HCT116 (cell line): ENCODE measurements around the gene MS4A4A. TPM values are rescaled to one million over a fixed set of nuclear protein-coding genes. Genes with fewer than 3 reads are reported as not detected.

ENCODE experiments used
- ATAC-seq: fragments of 200-7000 bp; cut with Tn5 transposase; 2 replicates; pipeline ENCODE4 v1.9.1; 2020; ENCODE audit warnings: mild to moderate bottlenecking, moderate library complexity
- BruUV-seq: library from RNA; stranded (reverse); fragments of 400-500 nt; replicated peaks from 2 replicates; lab custom pipeline; 2021; lab: Mats Ljungman, UMichigan
- CTCF ChIA-PET: fragments of 300-600 bp; sonication (Branson Sonifier 250); formaldehyde crosslinking; loops from one replicate; lab custom pipeline; 2021; ENCODE audit warnings: antibody characterized with exemption; lab: Charles Lee
- POLR2A ChIA-PET: fragments of 300-600, 350-600 bp; sonication (Branson Sonifier 250); formaldehyde crosslinking; loops from one replicate; lab custom pipeline; 2021; ENCODE audit warnings: antibody characterized with exemption; lab: Charles Lee
- RAD21 ChIA-PET, 2 experiments: fragments of 300-600 bp; sonication (Branson Sonifier 250); formaldehyde crosslinking; loops; one replicate each; lab custom pipeline; 2023; ENCODE audit warnings: low total read pairs in 2 of 2; ENCODE audit not compliant: uncharacterized antibody in 2 of 2, unreplicated experiment in 2 of 2, low non-redundant PET in 1 of 2; lab: Charles Lee
- DNase-seq: peaks from one replicate; pipeline ENCODE4 v3.0.0-alpha.2; 2010; ENCODE audit warnings: low read depth, low spot score
- H2AFZ ChIP-seq: fragments of 200-600 bp; shearing (Covaris generic), sonication (generic); 2 replicates; pipeline ENCODE4 v1.6.1; 2017; ENCODE audit warnings: low read depth, mixed run types, mixed read lengths, antibody characterized with exemption, low read length; ENCODE audit not compliant: poor library complexity, severe bottlenecking
- H3K27ac ChIP-seq: 2 replicates; pipeline ENCODE4 v1.5.1; 2012; ENCODE audit warnings: low read depth, low read length
- H3K27me3 ChIP-seq: fragments of 200-600 bp; sonication (generic); 2 replicates; pipeline ENCODE4 v1.6.1; 2016; ENCODE audit warnings: mixed run types, low read length, mixed read lengths; ENCODE audit not compliant: insufficient read depth
- H3K36me3 ChIP-seq, 2 experiments: fragments of 200-500 bp in 1 of 2; fragments of 200-600 bp in 1 of 2; sonication (Bioruptor generic) in 1 of 2; sonication (generic) in 1 of 2; 2 replicates each; pipeline versions ENCODE4 v1.5.1 to v1.6.1; 2014 to 2016; ENCODE audit warnings: low read length in 2 of 2, inconsistent platforms in 1 of 2, mixed read lengths in 1 of 2, mixed run types in 1 of 2; ENCODE audit not compliant: insufficient read depth in 2 of 2, control insufficient read depth in 1 of 2
- H3K4me1 ChIP-seq, 2 experiments: fragments of 200-600 bp in 1 of 2; sonication (generic) in 1 of 2; 2 replicates each; pipeline versions ENCODE4 v1.5.1 to v1.6.1; 2012 to 2017; ENCODE audit warnings: low read length in 2 of 2, inconsistent platforms in 1 of 2, mild to moderate bottlenecking in 1 of 2, mixed read lengths in 1 of 2, mixed run types in 1 of 2, moderate library complexity in 1 of 2; ENCODE audit not compliant: insufficient read depth in 2 of 2, control insufficient read depth in 1 of 2
- H3K4me2 ChIP-seq: fragments of 200-600 bp; sonication (generic); 2 replicates; pipeline ENCODE4 v1.6.1; 2017; ENCODE audit warnings: mixed run types, low read length, mixed read lengths
- H3K4me3 ChIP-seq, 2 experiments: fragments of 200-600 bp in 1 of 2; sonication (generic) in 1 of 2; replicated peaks in 1 of 2; 2 replicates each; pipeline ENCODE4 v1.5.1; 2011 to 2016; ENCODE audit warnings: low read length in 2 of 2, control low read depth in 1 of 2, low read depth in 1 of 2, mild to moderate bottlenecking in 1 of 2, mixed read lengths in 1 of 2, mixed run types in 1 of 2
- H3K79me2 ChIP-seq: fragments of 200-600 bp; sonication (generic); 2 replicates; pipeline ENCODE4 v1.6.1; 2017; ENCODE audit warnings: mild to moderate bottlenecking, mixed run types, low read length, moderate library complexity, mixed read lengths; ENCODE audit not compliant: insufficient read depth
- H3K9ac ChIP-seq: fragments of 200-600 bp; sonication (generic); 2 replicates; pipeline ENCODE4 v1.6.1; 2016; ENCODE audit warnings: low read length, mixed read lengths
- H3K9me2 ChIP-seq: fragments of 200-600 bp; sonication (generic), shearing (Covaris generic); 2 replicates; pipeline ENCODE4 v1.6.1; 2017; ENCODE audit warnings: mixed run types, mild to moderate bottlenecking, moderate library complexity; ENCODE audit not compliant: insufficient read depth
- H3K9me3 ChIP-seq, 2 experiments: fragments of 200-500 bp in 1 of 2; fragments of 200-600 bp in 1 of 2; sonication (Bioruptor generic) in 1 of 2; sonication (generic) in 1 of 2; 2 replicates each; pipeline ENCODE4 v1.6.1; 2014 to 2017; ENCODE audit warnings: low read length in 2 of 2, mixed read lengths in 2 of 2, inconsistent platforms in 1 of 2, low read depth in 1 of 2, mild to moderate bottlenecking in 1 of 2, mixed run types in 1 of 2, moderate library complexity in 1 of 2; ENCODE audit not compliant: control insufficient read depth in 1 of 2, insufficient read depth in 1 of 2
- H4K20me1 ChIP-seq: fragments of 200-600 bp; sonication (generic), shearing (Covaris generic); 2 replicates; pipeline ENCODE4 v1.6.1; 2017; ENCODE audit warnings: mixed run types, mild to moderate bottlenecking, moderate library complexity; ENCODE audit not compliant: insufficient read depth
- CBX3 ChIP-seq: IDR thresholded peaks from 2 replicates; pipeline ENCODE4 v1.6.1; 2012; ENCODE audit warnings: low read depth
- CEBPB ChIP-seq: IDR thresholded peaks from 2 replicates; pipeline ENCODE4 v1.6.1; 2012; ENCODE audit warnings: low read depth
- EGR1 ChIP-seq: IDR thresholded peaks from 2 replicates; pipeline ENCODE4 v1.6.1; 2012; ENCODE audit warnings: low read depth
- ELF1 ChIP-seq: IDR thresholded peaks from 2 replicates; pipeline ENCODE4 v1.6.1; 2012; ENCODE audit warnings: low read depth, borderline replicate concordance
- EZH2 ChIP-seq: fragments of 200-600 bp; sonication (generic); IDR thresholded peaks from 2 replicates; pipeline ENCODE4 v1.6.1; 2017; ENCODE audit warnings: antibody characterized with exemption, mixed run types
- EZH2phosphoT487 ChIP-seq: fragments of 200-600 bp; IDR thresholded peaks from 2 replicates; pipeline ENCODE4 v1.6.1; 2018; ENCODE audit warnings: antibody characterized with exemption, borderline replicate concordance
- FOSL1 ChIP-seq: IDR thresholded peaks from 2 replicates; pipeline ENCODE4 v1.6.1; 2012; ENCODE audit warnings: low read depth
- JUND ChIP-seq: IDR thresholded peaks from 2 replicates; pipeline ENCODE4 v1.6.1; 2012
- POLR2A ChIP-seq: IDR thresholded peaks from 2 replicates; pipeline ENCODE4 v1.7.0; 2011; ENCODE audit warnings: borderline replicate concordance; ENCODE audit not compliant: insufficient read depth, insufficient read length; ENCODE audit errors: extremely low read depth
- POLR2AphosphoS5 ChIP-seq: IDR thresholded peaks from 2 replicates; pipeline ENCODE4 v1.6.1; 2011; ENCODE audit warnings: mild to moderate bottlenecking, low read depth, low read length, moderate library complexity
- RAD21 ChIP-seq: IDR thresholded peaks from 2 replicates; pipeline ENCODE4 v1.6.1; 2012; ENCODE audit warnings: low read depth, mild to moderate bottlenecking
- REST ChIP-seq: IDR thresholded peaks from 2 replicates; pipeline ENCODE4 v1.6.1; 2012; ENCODE audit warnings: low read depth
- SIN3A ChIP-seq: IDR thresholded peaks from 2 replicates; pipeline ENCODE4 v1.6.1; 2012; ENCODE audit warnings: low read depth
- SP1 ChIP-seq: IDR thresholded peaks from 2 replicates; pipeline ENCODE4 v1.6.1; 2012; ENCODE audit warnings: low read depth
- SRF ChIP-seq: IDR thresholded peaks from 2 replicates; pipeline ENCODE4 v1.6.1; 2012; ENCODE audit warnings: low read depth
- TCF7L2 ChIP-seq: IDR thresholded peaks from 2 replicates; pipeline ENCODE4 v1.7.0; 2011; ENCODE audit warnings: borderline replicate concordance, inconsistent platforms; ENCODE audit not compliant: insufficient read depth, insufficient read length; ENCODE audit errors: extremely low read depth
- YY1 ChIP-seq: IDR thresholded peaks from 2 replicates; pipeline ENCODE4 v1.6.1; 2011; ENCODE audit warnings: low read length, low read depth, moderate library complexity, mild to moderate bottlenecking; ENCODE audit not compliant: insufficient replicate concordance; ENCODE audit errors: extremely low read depth
- ZFX ChIP-seq: fragments of 450-650 bp; IDR thresholded peaks from 2 replicates; pipeline ENCODE4 v1.6.1; 2017
- ZNF274 ChIP-seq: fragments of 200-500 bp; sonication (Bioruptor generic); IDR thresholded peaks from 2 replicates; pipeline ENCODE4 v1.6.1; 2014; ENCODE audit warnings: mild to moderate bottlenecking, low read depth, low read length, inconsistent platforms
- intact Hi-C: fragments of 100-400 bp; cut with micrococcal nuclease; formaldehyde crosslinking; loops from 2 replicates; pipeline ENCODE4 v1.10.0; 2022
- total RNA-seq: library from RNA; stranded (reverse); gene quantifications from one replicate; pipeline ENCODE4 v1.2.1, GENCODE V29; 2021; ENCODE audit not compliant: unreplicated experiment
- TF ChIP-seq, protein P1 (sequence below): IDR thresholded peaks from 2 replicates; pipeline ENCODE4 v1.6.1; 2012

MS4A4A gene
- total RNA-seq, 1 experiment from 2014 or later: 0.22 TPM

DNA sequence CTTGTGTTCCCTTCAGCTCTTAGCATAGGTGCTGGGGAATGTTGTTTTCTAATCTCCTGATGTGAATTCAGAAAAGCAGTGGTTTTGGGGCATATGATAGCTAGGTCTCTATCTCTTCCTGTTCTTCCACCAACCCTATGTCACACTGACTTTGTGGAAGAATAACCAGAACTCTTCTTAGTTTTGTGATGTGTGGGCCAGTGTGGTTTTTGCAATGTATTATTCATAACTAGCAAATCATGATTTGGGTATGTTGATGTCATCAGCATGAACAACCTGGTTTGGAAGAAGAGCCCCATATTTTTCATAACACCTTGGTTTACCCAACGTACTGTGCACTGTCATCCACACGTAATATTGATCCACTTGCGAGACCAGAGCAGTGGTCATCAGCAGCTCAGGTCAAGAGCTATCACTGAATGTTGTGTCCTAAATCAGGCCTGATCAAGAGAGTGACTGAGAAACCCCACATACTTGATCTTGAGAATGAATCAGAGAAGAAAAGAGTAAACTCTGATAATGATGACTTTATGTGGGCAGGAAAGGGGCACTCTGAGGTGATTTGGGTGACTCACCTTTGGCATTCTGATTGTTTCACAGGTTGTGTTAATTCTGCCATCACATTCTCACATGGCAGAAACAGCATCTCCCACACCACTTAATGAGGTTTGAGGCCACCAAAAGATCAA lies 27.2 kb downstream of the MS4A4A start (continued):
- TF ChIP-seq RAD21 (no peak), TCF7L2 (no peak), SRF (no peak), EZH2 (no peak), FOSL1 (no peak), YY1 (no peak), CEBPB (no peak), ZNF274 (no peak), ZFX (no peak)

DNA sequence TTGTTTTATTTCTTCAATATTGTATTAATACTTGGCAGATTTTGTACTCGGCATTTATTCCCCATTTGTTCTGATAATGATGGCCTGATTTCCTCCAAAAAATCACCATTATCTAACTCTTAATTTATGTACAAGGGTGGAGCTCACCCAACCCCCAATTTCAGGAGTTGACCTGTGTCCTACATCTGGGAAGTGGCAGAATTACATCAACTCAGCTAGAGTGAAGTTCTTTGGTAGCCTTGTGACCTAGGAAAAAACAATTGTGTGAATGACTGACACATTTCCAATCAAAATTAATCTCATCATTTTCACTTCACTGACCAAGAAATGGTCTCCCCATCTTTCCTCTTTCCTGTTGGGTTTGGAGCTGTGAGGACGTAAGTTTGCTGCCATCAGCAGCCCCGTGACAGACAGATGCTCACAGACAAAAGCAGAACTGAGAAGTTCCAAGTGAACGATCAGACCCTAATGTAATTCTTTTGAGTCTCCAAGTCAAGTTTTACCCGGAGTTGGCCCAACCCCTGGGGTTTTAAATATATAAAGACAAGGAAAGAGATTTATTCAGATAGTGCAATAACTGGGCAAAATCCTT lies 30.0 kb downstream of the MS4A4A start:
- no peaks in the 10 kb centered on the region for H3K36me3 ChIP-seq
- TF ChIP-seq SRF (no peak), JUND (no peak), EGR1 (no peak), POLR2AphosphoS5 (no peak), ELF1 (no peak), SIN3A (no peak), TCF7L2 (no peak), POLR2A (no peak), EZH2phosphoT487 (no peak), REST (no peak), EZH2 (no peak), CBX3 (no peak), SP1 (no peak), FOSL1 (no peak), ZFX (no peak)
- TF ChIP-seq, protein P1, sequence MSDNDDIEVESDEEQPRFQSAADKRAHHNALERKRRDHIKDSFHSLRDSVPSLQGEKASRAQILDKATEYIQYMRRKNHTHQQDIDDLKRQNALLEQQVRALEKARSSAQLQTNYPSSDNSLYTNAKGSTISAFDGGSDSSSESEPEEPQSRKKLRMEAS: no peak
- no peak for DNase-seq
- H3K79me2 ChIP-seq: no peaks in the 10 kb centered on the region
- H3K9me3 ChIP-seq: no peaks in the 10 kb centered on the region
- peaks cover 0 to 18% of the 10 kb centered on the region in 2 experiments; a peak in 2 of 4 replicates for H3K4me1 ChIP-seq
- H3K4me3 ChIP-seq: no peak overlapping the region
- H3K27me3 ChIP-seq: no peaks in the 10 kb centered on the region
- H3K9ac ChIP-seq: no peak overlapping the region
- CTCF ChIA-PET: interaction anchor here (0.7 kb wide), 1 partner anchor 26 kb away, joined by 4 read pairs; no protein-coding TSS in a partner anchor
- H3K4me2 ChIP-seq: no peak overlapping the region
- ATAC-seq: no peak
- intact Hi-C loops: no loop called here
- H3K27ac ChIP-seq: no peak overlapping the region
- no peak overlapping the region for H2AFZ ChIP-seq
- RAD21 ChIA-PET: no interaction called here
- POLR2A ChIA-PET: no interaction called here
- no peaks in the 10 kb centered on the region for H4K20me1 ChIP-seq
- no TSS peak for BruUV-seq
- H3K9me2 ChIP-seq: no peaks in the 10 kb centered on the region
